ENCODE results near the gene RBP3.

DNA sequence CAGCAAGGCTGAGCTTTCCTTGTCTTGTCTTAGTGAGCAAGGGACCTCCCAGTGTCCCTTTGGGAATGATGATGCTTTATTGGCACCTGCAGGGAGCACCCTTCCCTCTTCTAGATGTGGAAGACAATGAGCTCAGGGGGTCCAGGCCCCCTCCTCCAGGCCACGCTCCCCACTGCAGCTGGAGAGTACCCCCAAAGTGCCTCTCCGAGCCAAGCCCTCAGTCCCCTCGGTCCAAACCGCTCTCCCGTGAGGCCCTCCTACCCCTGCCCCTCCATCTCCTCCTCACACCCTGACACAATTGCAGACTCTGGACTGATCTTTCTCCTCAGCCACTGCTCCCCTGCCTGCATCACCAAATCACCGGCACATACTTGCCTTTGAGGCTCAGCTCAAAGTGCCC is 16.7 kb downstream of the RBP3 start:
- TF ChIP-seq, protein P1, sequence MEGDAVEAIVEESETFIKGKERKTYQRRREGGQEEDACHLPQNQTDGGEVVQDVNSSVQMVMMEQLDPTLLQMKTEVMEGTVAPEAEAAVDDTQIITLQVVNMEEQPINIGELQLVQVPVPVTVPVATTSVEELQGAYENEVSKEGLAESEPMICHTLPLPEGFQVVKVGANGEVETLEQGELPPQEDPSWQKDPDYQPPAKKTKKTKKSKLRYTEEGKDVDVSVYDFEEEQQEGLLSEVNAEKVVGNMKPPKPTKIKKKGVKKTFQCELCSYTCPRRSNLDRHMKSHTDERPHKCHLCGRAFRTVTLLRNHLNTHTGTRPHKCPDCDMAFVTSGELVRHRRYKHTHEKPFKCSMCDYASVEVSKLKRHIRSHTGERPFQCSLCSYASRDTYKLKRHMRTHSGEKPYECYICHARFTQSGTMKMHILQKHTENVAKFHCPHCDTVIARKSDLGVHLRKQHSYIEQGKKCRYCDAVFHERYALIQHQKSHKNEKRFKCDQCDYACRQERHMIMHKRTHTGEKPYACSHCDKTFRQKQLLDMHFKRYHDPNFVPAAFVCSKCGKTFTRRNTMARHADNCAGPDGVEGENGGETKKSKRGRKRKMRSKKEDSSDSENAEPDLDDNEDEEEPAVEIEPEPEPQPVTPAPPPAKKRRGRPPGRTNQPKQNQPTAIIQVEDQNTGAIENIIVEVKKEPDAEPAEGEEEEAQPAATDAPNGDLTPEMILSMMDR (IDR thresholded peaks at IDR 0.05; ENCODE audit: low read depth, low read length), result no peak
- TF ChIP-seq, protein P2, sequence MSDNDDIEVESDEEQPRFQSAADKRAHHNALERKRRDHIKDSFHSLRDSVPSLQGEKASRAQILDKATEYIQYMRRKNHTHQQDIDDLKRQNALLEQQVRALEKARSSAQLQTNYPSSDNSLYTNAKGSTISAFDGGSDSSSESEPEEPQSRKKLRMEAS (IDR thresholded peaks at IDR 0.05; ENCODE audit: low read depth, low read length), result no peak
